Esophagus muscularis mucosa (tissue), 3 donors: ENCODE results near the gene HOXD13.

Source experiments
- POLR2AphosphoS5 ChIP-seq, 2 donors: sonication (generic); formaldehyde crosslinking; IDR thresholded peaks; one replicate each; pipeline ENCODE4 v1.6.1; 2017; ENCODE audit warnings: antibody characterized with exemption in 2 of 2
- TF ChIP-seq, protein P1 (sequence below), 3 experiments: fragments of 200-600 bp in 2 of 3; fragments of 450-650 bp in 1 of 3; sonication (generic) in 2 of 3; IDR thresholded peaks; one replicate each; pipeline ENCODE4 v1.5.1; 2017 to 2019; ENCODE audit warnings: antibody characterized with exemption in 3 of 3, mild to moderate bottlenecking in 2 of 3, moderate library complexity in 1 of 3

DNA sequence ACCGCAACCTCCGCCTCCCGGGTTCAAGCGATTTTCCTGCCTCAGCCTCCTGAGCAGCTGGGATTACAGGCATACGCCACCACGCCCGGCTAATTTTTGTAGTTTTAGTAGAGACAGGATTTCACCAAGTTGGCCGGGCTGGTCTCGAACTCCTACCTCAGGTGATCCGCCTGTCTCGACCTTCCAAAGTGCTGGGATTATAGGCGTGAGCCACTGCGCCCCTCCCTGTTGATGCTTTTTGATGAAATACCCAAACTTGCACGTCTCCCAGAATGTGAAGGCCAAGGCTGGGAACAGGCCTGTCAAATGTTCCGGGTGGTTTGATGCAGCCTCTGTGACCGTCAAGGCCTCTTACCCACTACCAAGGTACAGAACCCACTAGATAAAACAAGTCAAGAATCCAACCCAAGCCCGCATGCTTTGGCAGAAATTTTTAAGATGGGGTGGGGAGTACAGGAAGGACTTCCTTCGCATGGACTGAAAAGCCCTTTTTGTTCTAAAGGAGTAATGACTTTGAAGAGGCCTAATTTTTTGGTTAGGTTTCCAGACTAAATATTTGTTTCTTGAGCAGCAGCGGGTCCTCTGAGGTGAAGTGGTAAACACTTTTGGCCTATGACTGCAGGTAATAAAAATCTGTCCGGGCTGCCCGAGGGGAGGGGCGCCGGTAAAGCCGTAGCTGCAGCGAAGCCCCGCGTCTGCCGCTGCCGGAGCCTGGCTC lies 5.0 kb upstream of the HOXD13 start:
- TF ChIP-seq, protein P1, sequence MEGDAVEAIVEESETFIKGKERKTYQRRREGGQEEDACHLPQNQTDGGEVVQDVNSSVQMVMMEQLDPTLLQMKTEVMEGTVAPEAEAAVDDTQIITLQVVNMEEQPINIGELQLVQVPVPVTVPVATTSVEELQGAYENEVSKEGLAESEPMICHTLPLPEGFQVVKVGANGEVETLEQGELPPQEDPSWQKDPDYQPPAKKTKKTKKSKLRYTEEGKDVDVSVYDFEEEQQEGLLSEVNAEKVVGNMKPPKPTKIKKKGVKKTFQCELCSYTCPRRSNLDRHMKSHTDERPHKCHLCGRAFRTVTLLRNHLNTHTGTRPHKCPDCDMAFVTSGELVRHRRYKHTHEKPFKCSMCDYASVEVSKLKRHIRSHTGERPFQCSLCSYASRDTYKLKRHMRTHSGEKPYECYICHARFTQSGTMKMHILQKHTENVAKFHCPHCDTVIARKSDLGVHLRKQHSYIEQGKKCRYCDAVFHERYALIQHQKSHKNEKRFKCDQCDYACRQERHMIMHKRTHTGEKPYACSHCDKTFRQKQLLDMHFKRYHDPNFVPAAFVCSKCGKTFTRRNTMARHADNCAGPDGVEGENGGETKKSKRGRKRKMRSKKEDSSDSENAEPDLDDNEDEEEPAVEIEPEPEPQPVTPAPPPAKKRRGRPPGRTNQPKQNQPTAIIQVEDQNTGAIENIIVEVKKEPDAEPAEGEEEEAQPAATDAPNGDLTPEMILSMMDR (IDR thresholded peaks at IDR 0.05), result no peak
- no peak for TF ChIP-seq POLR2AphosphoS5 (IDR thresholded peaks at IDR 0.05)
